ENCODE data around the gene HS6ST3.

- TF ChIP-seq ZBTB21 (CRISPR knock-in tag; IDR thresholded peaks at IDR 0.05; ENCODE audit: borderline replicate concordance), result no peak
- TF ChIP-seq JUN (CRISPR knock-in tag; IDR thresholded peaks at IDR 0.05), result no peak
- TF ChIP-seq CTCF (IDR thresholded peaks at IDR 0.05), result no peak
- TF ChIP-seq MLX (CRISPR knock-in tag; IDR thresholded peaks at IDR 0.05), result no peak
- no peak for TF ChIP-seq ESRRA (CRISPR knock-in tag; IDR thresholded peaks at IDR 0.05; ENCODE audit: borderline replicate concordance)
- no peak for TF ChIP-seq ZNF263 (CRISPR knock-in tag; IDR thresholded peaks at IDR 0.05; ENCODE audit: low read depth)
- no peak for TF ChIP-seq ATF3 (CRISPR knock-in tag; conservative IDR thresholded peaks at IDR 0.05)
- TF ChIP-seq CREB1 (CRISPR knock-in tag; IDR thresholded peaks at IDR 0.05), result no peak
- no peak for TF ChIP-seq USF2 (CRISPR knock-in tag; IDR thresholded peaks at IDR 0.05)
- TF ChIP-seq SP1 (CRISPR knock-in tag; conservative IDR thresholded peaks at IDR 0.05), result no peak
- TF ChIP-seq ELF4 (CRISPR knock-in tag; IDR thresholded peaks at IDR 0.05; ENCODE audit: low read depth), result no peak
- TF ChIP-seq E2F1 (CRISPR knock-in tag; IDR thresholded peaks at IDR 0.05), result no peak
- no peak for TF ChIP-seq TP53 (CRISPR knock-in tag; IDR thresholded peaks at IDR 0.05)
- no peak for TF ChIP-seq ZNF512 (CRISPR knock-in tag; IDR thresholded peaks at IDR 0.05; ENCODE audit: borderline replicate concordance)
Measured at GRCh38 chr13:96421314-96421713, 331.4 kb downstream of the HS6ST3 start.

All from WTC11 (cell line).